B cell (primary cell): Measurements from ENCODE around the gene APOL2. TPM values are rescaled to one million over a fixed set of nuclear protein-coding genes. Genes with fewer than 3 reads are reported as not detected.

Source experiments
- ATAC-seq: fragments of 200-7000 bp; cut with Tn5 transposase; one replicate; pipeline ENCODE4 v1.10.0; 2021; ENCODE audit warnings: low read depth, mild to moderate bottlenecking, moderate number of reproducible peaks, moderate library complexity
- CTCF ChIA-PET: fragments of 350-600 bp; sonication (Branson Sonifier 250); formaldehyde crosslinking; loops from one replicate; lab custom pipeline; 2021; ENCODE audit warnings: antibody characterized with exemption, inconsistent platforms; lab: Charles Lee
- POLR2A ChIA-PET: fragments of 350-600 bp; sonication (Branson Sonifier 250); formaldehyde crosslinking; loops from one replicate; lab custom pipeline; 2021; ENCODE audit warnings: antibody characterized with exemption; lab: Charles Lee
- DNase-seq: peaks from one replicate; pipeline ENCODE4 v3.0.0; 2013
- H2AFZ ChIP-seq: 2 replicates; pipeline ENCODE4 v1.6.1; 2012; ENCODE audit warnings: mild to moderate bottlenecking, low read depth, low read length; ENCODE audit not compliant: insufficient read depth, poor library complexity, severe bottlenecking
- H3K27ac ChIP-seq, 2 donors: 1 replicate in 1 of 2; 2 replicates in 1 of 2; pipeline ENCODE4 v1.5.1; 2012 to 2013; ENCODE audit warnings: low read length in 2 of 2, mild to moderate bottlenecking in 2 of 2, moderate library complexity in 1 of 2
- H3K27me3 ChIP-seq, 4 experiments: fragments of 200-600 bp in 1 of 4; sonication (generic) in 1 of 4; replicated peaks in 1 of 4; 1 replicate in 2 of 4; 2 replicates in 2 of 4; pipeline versions ENCODE4 v1.6.1 to v1.7.0; 2013 to 2016; ENCODE audit warnings: low read length in 3 of 4, mild to moderate bottlenecking in 2 of 4, mixed read lengths in 1 of 4, moderate library complexity in 1 of 4; ENCODE audit not compliant: insufficient read depth in 4 of 4, control insufficient read depth in 3 of 4; ENCODE audit errors: control extremely low read depth in 1 of 4
- H3K36me3 ChIP-seq, 2 experiments: replicated peaks in 1 of 2; 1 replicate in 1 of 2; 2 replicates in 1 of 2; pipeline versions ENCODE4 v1.6.1 to v1.7.1; 2013; ENCODE audit warnings: low read length in 1 of 2; ENCODE audit not compliant: insufficient read depth in 2 of 2, control insufficient read depth in 1 of 2; ENCODE audit errors: control extremely low read depth in 1 of 2, extremely low read depth in 1 of 2
- H3K4me1 ChIP-seq, 2 donors: fragments of 200-600 bp in 1 of 2; sonication (generic) in 1 of 2; 1 replicate in 1 of 2; 2 replicates in 1 of 2; pipeline versions ENCODE4 v1.5.1 to v1.6.1; 2013 to 2017; ENCODE audit warnings: low read length in 2 of 2; ENCODE audit not compliant: control insufficient read depth in 2 of 2, insufficient read depth in 2 of 2
- H3K4me2 ChIP-seq: replicated peaks from 2 replicates; pipeline ENCODE3; 2012; ENCODE audit warnings: mild to moderate bottlenecking, low read depth, low read length; ENCODE audit not compliant: poor library complexity, severe bottlenecking
- H3K4me3 ChIP-seq, 5 experiments: fragments of 200-600 bp in 1 of 5; sonication (generic) in 1 of 5; 1 replicate in 3 of 5; 2 replicates in 2 of 5; pipeline versions ENCODE4 v1.5.1 to v1.7.0; 2011 to 2016; ENCODE audit warnings: low read length in 4 of 5, mild to moderate bottlenecking in 4 of 5, low read depth in 2 of 5, control low read depth in 1 of 5, moderate library complexity in 1 of 5; ENCODE audit not compliant: insufficient read depth in 1 of 5; ENCODE audit errors: control extremely low read depth in 1 of 5, extremely low read depth in 1 of 5
- H3K79me2 ChIP-seq: fragments of 200-600 bp; sonication (generic); one replicate; pipeline ENCODE4 v1.6.0; 2016; ENCODE audit warnings: low read length; ENCODE audit not compliant: control insufficient read depth, insufficient read depth
- H3K9ac ChIP-seq: fragments of 200-600 bp; sonication (generic); 2 replicates; pipeline ENCODE4 v1.6.1; 2017; ENCODE audit warnings: mild to moderate bottlenecking, low read length, moderate library complexity
- H3K9me3 ChIP-seq, 3 donors: one replicate each; pipeline versions ENCODE4 v1.6.1 to v1.7.1; 2013; ENCODE audit warnings: low read length in 2 of 3; ENCODE audit not compliant: control insufficient read depth in 2 of 3, insufficient read depth in 1 of 3; ENCODE audit errors: control extremely low read depth in 1 of 3
- H4K20me1 ChIP-seq: 2 replicates; pipeline ENCODE4 v1.6.0; 2012; ENCODE audit warnings: mild to moderate bottlenecking, low read length; ENCODE audit not compliant: insufficient read depth, control insufficient read depth, poor library complexity, severe bottlenecking
- H3K27ac Mint-ChIP-seq: one replicate; pipeline ENCODE4 v1.8.0; 2021; ENCODE audit warnings: mixed read lengths
- H3K27me3 Mint-ChIP-seq: one replicate; pipeline ENCODE4 v1.8.0; 2021; ENCODE audit warnings: mixed read lengths
- H3K4me1 Mint-ChIP-seq: one replicate; pipeline ENCODE4 v1.8.0; 2021; ENCODE audit warnings: mixed read lengths
- H3K4me3 Mint-ChIP-seq: one replicate; pipeline ENCODE4 v1.8.0; 2021; ENCODE audit warnings: mixed read lengths
- H3K9me3 Mint-ChIP-seq: one replicate; pipeline ENCODE4 v1.8.0; 2022; ENCODE audit warnings: mixed read lengths; ENCODE audit not compliant: insufficient read depth
- EZH2 ChIP-seq: IDR thresholded peaks from 2 replicates; pipeline ENCODE4 v1.6.1; 2012; ENCODE audit warnings: borderline replicate concordance, low read depth, mild to moderate bottlenecking, moderate library complexity, low read length; ENCODE audit not compliant: insufficient read depth, poor library complexity, severe bottlenecking
- WGBS: methylation state at CpG from one replicate; pipeline ENCODE4 v1.1.5; 2013; ENCODE audit warnings: missing lambda C conversion rate; ENCODE audit not compliant: insufficient coverage; 5-methylcytosine and 5-hydroxymethylcytosine counted together
- intact Hi-C: fragments of 100-400 bp; cut with micrococcal nuclease; formaldehyde crosslinking; loops from one replicate; pipeline ENCODE4 v1.10.0; 2022
- polyA plus RNA-seq: library from polyadenylated mRNA; depleted of rRNA; stranded (reverse); fragments of >200 nt; gene quantifications from 2 replicates; pipeline ENCODE4 v1.2.3, GENCODE V29; 2012
- total RNA-seq, 2 donors: library from RNA; stranded (reverse); fragments of 120-200 nt in 1 of 2; gene quantifications; 1 replicate in 1 of 2; 2 replicates in 1 of 2; pipeline versions ENCODE4 v1.2.3 to v1.2.4, GENCODE V29; 2013 to 2022
- TF ChIP-seq, protein P1 (sequence below): fragments of 200-600 bp; IDR thresholded peaks from one replicate; pipeline ENCODE4 v1.8.0; 2022; ENCODE audit warnings: antibody characterized with exemption, mild to moderate bottlenecking

APOL2 gene
- total and polyA plus RNA-seq, 2 donors (not counting 1 experiment from before 2014, with no cell fraction given) = 29.4 to 60.6 TPM

DNA sequence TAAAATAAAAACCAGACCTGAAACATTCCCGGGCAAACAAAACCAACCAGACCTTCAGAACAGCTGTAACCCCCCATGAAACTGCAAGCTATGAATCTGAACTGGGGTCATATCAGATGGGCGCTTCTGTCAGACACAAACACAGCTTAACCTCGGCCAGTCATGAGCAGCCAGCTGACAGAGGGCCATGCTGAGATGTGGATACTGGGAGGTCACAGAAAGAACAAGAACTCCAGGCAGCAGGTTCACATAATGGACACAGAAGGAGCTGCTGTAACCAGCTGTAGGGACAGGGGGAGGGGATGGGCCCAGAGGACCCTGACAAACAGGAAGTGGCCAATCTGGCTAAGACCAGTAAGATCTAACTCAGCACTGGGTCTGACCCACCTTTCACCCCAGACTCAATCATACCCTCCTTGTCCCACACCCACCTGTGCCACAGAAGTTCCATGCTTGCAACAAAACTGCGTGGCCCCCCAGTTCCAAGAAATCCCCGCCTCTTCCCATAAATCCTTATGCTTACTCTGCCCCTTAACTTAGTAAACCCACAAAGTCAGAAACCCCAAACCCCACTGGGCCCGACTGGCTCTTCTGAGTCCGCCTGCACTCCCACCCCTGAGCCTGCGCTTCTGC lies 41.7 kb downstream of the APOL2 start:
- Histone ChIP-seq H3K27ac (no peak overlapping the region), H3K79me2 (no peaks in the 10 kb centered on the region), H3K4me2 (no peak overlapping the region), H3K27me3 (peaks cover 0 to 12% (median 0%) of the 10 kb centered on the region in 4 experiments), H3K4me3 (no peak overlapping the region), H3K36me3 (no peaks in the 10 kb centered on the region), H4K20me1 (no peaks in the 10 kb centered on the region), H3K9me3 (no peaks in the 10 kb centered on the region), H3K4me1 (peaks cover 7 to 16% of the 10 kb centered on the region in 2 donors), H3K9ac (no peak overlapping the region), H2AFZ (no peak overlapping the region)
- Mint-ChIP-seq H3K4me1 (peaks cover 19% of the 10 kb centered on the region), H3K27ac (no peak overlapping the region), H3K9me3 (no peaks in the 10 kb centered on the region), H3K27me3 (peaks cover 23% of the 10 kb centered on the region), H3K4me3 (no peak overlapping the region)
- CTCF ChIA-PET = interaction anchor here (1.0 to 1.2 kb wide), 3 partner anchors 42 to 289 kb away, joined by 3 to 4 read pairs (median 3); no protein-coding TSS in a partner anchor
- TF ChIP-seq, protein P1, sequence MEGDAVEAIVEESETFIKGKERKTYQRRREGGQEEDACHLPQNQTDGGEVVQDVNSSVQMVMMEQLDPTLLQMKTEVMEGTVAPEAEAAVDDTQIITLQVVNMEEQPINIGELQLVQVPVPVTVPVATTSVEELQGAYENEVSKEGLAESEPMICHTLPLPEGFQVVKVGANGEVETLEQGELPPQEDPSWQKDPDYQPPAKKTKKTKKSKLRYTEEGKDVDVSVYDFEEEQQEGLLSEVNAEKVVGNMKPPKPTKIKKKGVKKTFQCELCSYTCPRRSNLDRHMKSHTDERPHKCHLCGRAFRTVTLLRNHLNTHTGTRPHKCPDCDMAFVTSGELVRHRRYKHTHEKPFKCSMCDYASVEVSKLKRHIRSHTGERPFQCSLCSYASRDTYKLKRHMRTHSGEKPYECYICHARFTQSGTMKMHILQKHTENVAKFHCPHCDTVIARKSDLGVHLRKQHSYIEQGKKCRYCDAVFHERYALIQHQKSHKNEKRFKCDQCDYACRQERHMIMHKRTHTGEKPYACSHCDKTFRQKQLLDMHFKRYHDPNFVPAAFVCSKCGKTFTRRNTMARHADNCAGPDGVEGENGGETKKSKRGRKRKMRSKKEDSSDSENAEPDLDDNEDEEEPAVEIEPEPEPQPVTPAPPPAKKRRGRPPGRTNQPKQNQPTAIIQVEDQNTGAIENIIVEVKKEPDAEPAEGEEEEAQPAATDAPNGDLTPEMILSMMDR = no peak
- TF ChIP-seq EZH2 = no peak
- ATAC-seq (no peak), DNase-seq (no peak)
- 24% methylated on average over 7 of the region's 8 CpGs for WGBS
- intact Hi-C loops = no loop called here
- POLR2A ChIA-PET = no interaction called here

DNA sequence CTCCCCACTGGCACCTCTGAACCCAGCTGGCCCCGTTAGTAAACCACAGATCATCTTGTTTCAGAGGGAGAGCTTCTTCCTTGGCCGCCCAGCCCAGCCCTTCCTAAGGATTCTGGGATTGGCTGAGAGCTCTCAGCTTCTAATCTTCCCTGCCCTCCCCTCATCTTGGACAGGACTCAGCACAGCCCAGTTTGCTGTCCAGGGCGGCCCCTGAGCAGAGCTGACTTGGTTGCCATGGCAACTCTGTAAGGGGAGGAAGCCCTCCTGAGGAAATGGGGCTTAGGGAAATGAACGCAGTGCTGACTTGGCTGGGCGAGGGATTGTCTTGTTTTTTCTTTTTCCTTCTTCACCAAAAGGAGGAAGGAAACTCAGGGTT lies 42.3 kb downstream of the APOL2 start:
- H3K4me1 Mint-ChIP-seq = peaks cover 19% of the 10 kb centered on the region
- no peak for ATAC-seq
- no peak overlapping the region for H3K4me2 ChIP-seq

More for the DNA sequence above, 42.3 kb downstream of the APOL2 start:
- no peak overlapping the region for H3K9ac ChIP-seq
- DNase-seq = no peak
- H3K79me2 ChIP-seq = no peaks in the 10 kb centered on the region
- H4K20me1 ChIP-seq = no peaks in the 10 kb centered on the region
- TF ChIP-seq, protein P1 = no peak
- no peak for TF ChIP-seq EZH2
- H3K9me3 ChIP-seq = no peaks in the 10 kb centered on the region
- peaks cover 7 to 16% of the 10 kb centered on the region in 2 donors for H3K4me1 ChIP-seq
- no peak overlapping the region for H3K4me3 ChIP-seq
- WGBS = 20% methylated on average over 2 of the region's 5 CpGs
- H3K36me3 ChIP-seq = no peaks in the 10 kb centered on the region
- CTCF ChIA-PET = interaction anchor here (1.0 to 1.2 kb wide), 2 partner anchors 43 to 289 kb away, joined by 3 to 4 read pairs; no protein-coding TSS in a partner anchor
- Mint-ChIP-seq H3K4me3 (no peak overlapping the region), H3K27ac (no peak overlapping the region), H3K9me3 (no peaks in the 10 kb centered on the region), H3K27me3 (peaks cover 21% of the 10 kb centered on the region)
- H3K27ac ChIP-seq = no peak overlapping the region
- POLR2A ChIA-PET = no interaction called here
- peaks cover 0 to 13% (median 0%) of the 10 kb centered on the region in 4 experiments for H3K27me3 ChIP-seq
- no peak overlapping the region for H2AFZ ChIP-seq
- intact Hi-C loops = no loop called here
